ENCODE data around the gene DHODH. TPM values are rescaled to one million over a fixed set of nuclear protein-coding genes. Genes with fewer than 3 reads are reported as not detected.

The DHODH gene
- total and polyA plus RNA-seq, 2 donors (not counting 3 experiments of a cell fraction or from before 2014, with no cell fraction given), result 5.8 to 9.2 TPM

- intact Hi-C loops (cut with micrococcal nuclease) (no loop called here), dilution Hi-C loops (cut with MboI; ENCODE audit: extremely low pct_ligation_motif_present, low sequenced_read_pairs) (no loop called here)
- Histone ChIP-seq H3K9ac (replicated peaks; ENCODE audit: extremely low read depth, insufficient read depth, low read length) (no peak overlapping the region), H2AFZ (ENCODE audit: low read depth, low read length) (no peak overlapping the region), H3K27me3 (ENCODE audit: control insufficient read depth in 2 of 2, insufficient read depth in 2 of 2, low read length in 2 of 2) (no peaks in the 10 kb centered on the region), H3K27ac (ENCODE audit: insufficient read depth, low read depth, low read length) (no peak overlapping the region), H3K4me3 (replicated peaks in 1 of 3; ENCODE audit: insufficient read depth in 1 of 3, low read depth in 1 of 3, low read length in 3 of 3) (no peak overlapping the region), H3K4me1 (ENCODE audit: control insufficient read depth, extremely low read depth, insufficient read depth, low read length) (no peaks in the 10 kb centered on the region), H3K4me2 (ENCODE audit: insufficient read depth, low read length) (no peak overlapping the region), H3K9me1 (replicated peaks; ENCODE audit: control insufficient read depth, extremely low read depth, insufficient read depth, low read length) (no peaks in the 10 kb centered on the region), H3K36me3 (ENCODE audit: control insufficient read depth in 2 of 2, extremely low read depth in 1 of 2, insufficient read depth in 2 of 2, low read length in 2 of 2) (peaks cover 0 to 10% of the 10 kb centered on the region in 2 experiments), H4K20me1 (replicated peaks; ENCODE audit: control insufficient read depth, extremely low read depth, insufficient read depth, low read length) (no peaks in the 10 kb centered on the region), H3K9me3 (replicated peaks; ENCODE audit: control insufficient read depth, insufficient read depth, low read length) (no peaks in the 10 kb centered on the region), H3K79me2 (ENCODE audit: control insufficient read depth, insufficient read depth, low read length) (no peaks in the 10 kb centered on the region)
- DNase-seq (ENCODE audit: low read depth, low spot score) (no peak), FAIRE-seq (no peak)
- ChIA-PET CTCF (interaction anchor here (0.6 to 1.5 kb wide), 2 partner anchors 11 to 136 kb away, joined by 5 read pairs; no protein-coding TSS in a partner anchor), POLR2A (no interaction called here)
- BruUV-seq (replicated peaks), result no TSS peak
- TF ChIP-seq CTCF (IDR thresholded peaks at IDR 0.05; ENCODE audit: extremely low read depth in 1 of 2, insufficient read depth in 1 of 2, low read depth in 1 of 2, low read length in 2 of 2) (peak; percentile 20 to 61), FOS (IDR thresholded peaks at IDR 0.05; ENCODE audit: borderline replicate concordance, insufficient read depth, low read length) (no peak)
Observed at GRCh38 chr16:72021043-72021442, 12.5 kb downstream of the DHODH start.

GRCh38 chr16:72022127-72022526, 13.6 kb downstream of the DHODH start:
- no peak overlapping the region for H3K4me3 ChIP-seq (replicated peaks in 1 of 3; ENCODE audit: insufficient read depth in 1 of 3, low read depth in 1 of 3, low read length in 3 of 3)
- H3K9ac ChIP-seq (replicated peaks; ENCODE audit: extremely low read depth, insufficient read depth, low read length), result no peak overlapping the region
- ChIA-PET POLR2A (no interaction called here), CTCF (interaction anchor here (1.5 kb wide), 1 partner anchor 10 kb away, joined by 5 read pairs; no protein-coding TSS in a partner anchor)
- H3K9me1 ChIP-seq (replicated peaks; ENCODE audit: control insufficient read depth, extremely low read depth, insufficient read depth, low read length), result no peaks in the 10 kb centered on the region
- FAIRE-seq (no peak), DNase-seq (ENCODE audit: low read depth, low spot score) (no peak)
- no peaks in the 10 kb centered on the region for H3K9me3 ChIP-seq (replicated peaks; ENCODE audit: control insufficient read depth, insufficient read depth, low read length)
- no peaks in the 10 kb centered on the region for H3K4me1 ChIP-seq (ENCODE audit: control insufficient read depth, extremely low read depth, insufficient read depth, low read length)
- TF ChIP-seq EZH2 (IDR thresholded peaks at IDR 0.05; ENCODE audit: borderline replicate concordance, low read depth, low read length, severe bottlenecking) (no peak), POLR2AphosphoS5 (IDR thresholded peaks at IDR 0.05; ENCODE audit: insufficient read depth, low read depth, low read length) (no peak), CTCF (IDR thresholded peaks at IDR 0.05; ENCODE audit: extremely low read depth in 1 of 2, insufficient read depth in 1 of 2, low read depth in 1 of 2, low read length in 2 of 2) (no peak), POLR2A (IDR thresholded peaks at IDR 0.05; ENCODE audit: low read depth, low read length) (no peak), MYC (IDR thresholded peaks at IDR 0.05; ENCODE audit: low read depth, low read length) (no peak), GATA2 (IDR thresholded peaks at IDR 0.05; ENCODE audit: insufficient read depth, insufficient read length, low read depth, low read length) (no peak), MAX (IDR thresholded peaks at IDR 0.05; ENCODE audit: insufficient read depth, insufficient read length) (no peak)
- H2AFZ ChIP-seq (ENCODE audit: low read depth, low read length), result no peak overlapping the region
- BruUV-seq (replicated peaks), result no TSS peak
- no peak overlapping the region for H3K27ac ChIP-seq (ENCODE audit: insufficient read depth, low read depth, low read length)
- intact Hi-C loops (cut with micrococcal nuclease), result no loop called here
- dilution Hi-C loops (cut with MboI; ENCODE audit: extremely low pct_ligation_motif_present, low sequenced_read_pairs), result no loop called here
- H3K27me3 ChIP-seq (ENCODE audit: control insufficient read depth in 2 of 2, insufficient read depth in 2 of 2, low read length in 2 of 2), result no peaks in the 10 kb centered on the region
- no peak overlapping the region for H3K4me2 ChIP-seq (ENCODE audit: insufficient read depth, low read length)
- H3K79me2 ChIP-seq (ENCODE audit: control insufficient read depth, insufficient read depth, low read length), result no peaks in the 10 kb centered on the region
- H3K36me3 ChIP-seq (ENCODE audit: control insufficient read depth in 2 of 2, extremely low read depth in 1 of 2, insufficient read depth in 2 of 2, low read length in 2 of 2), result peaks cover 0 to 10% of the 10 kb centered on the region in 2 experiments
- no peaks in the 10 kb centered on the region for H4K20me1 ChIP-seq (replicated peaks; ENCODE audit: control insufficient read depth, extremely low read depth, insufficient read depth, low read length)
